A549 treated with ZK216348 at 1 μM for 4 hours (cell line): ENCODE measurements around the gene CST11. TPM values are rescaled to one million over a fixed set of nuclear protein-coding genes. Genes with fewer than 3 reads are reported as not detected.

Source experiments
- total RNA-seq: library from RNA; stranded (reverse); fragments of 200-300 nt; extraction: Qiagen RNA extraction; gene quantifications from 5 replicates; pipeline ENCODE4 v1.2.3, GENCODE V29; 2022; ENCODE audit warnings: low read depth

CST11 gene
- not detected in 5 replicates for total RNA-seq

GRCh38 chr20:23452776-23453175 is at the start of gene CST11:
TSS of gene CST11 (minus strand) at chr20:23452876. CDS start at chr20:23452811, 65 bp downstream.

GRCh38 chr20:23490817-23491216 is 38.1 kb upstream of the CST11 start, which contains the start of gene CST8:
TSS of gene CST8 (plus strand) at chr20:23491117. CDS start at chr20:23491668, 551 bp downstream.

GRCh38 chr20:23420943-23421931 is 31.4 kb downstream of the CST11 start, which contains the start of gene NAPB:
TSS of gene NAPB (minus strand) at chr20:23421488. CDS start at chr20:23421402, 86 bp downstream.

Other genes starting within 250 kb of the CST11 start
- gene NXT1, start 102.1 kb downstream of the CST11 start, total RNA-seq: 48.1 to 72.5 TPM (median 69.6 TPM) in 5 replicates
- 9.3 to 15.1 TPM (median 11.6 TPM) in 5 replicates for gene GZF1, start 90.7 kb downstream of the CST11 start, total RNA-seq
- gene NAPB, start 31.4 kb downstream of the CST11 start, total RNA-seq: 2.3 to 4.1 TPM (median 3.9 TPM) in 5 replicates
- not detected in 5 replicates for gene CSTL1, start 13.2 kb downstream of the CST11 start, total RNA-seq
- gene CST8, start 38.2 kb upstream of the CST11 start, total RNA-seq: not detected in 5 replicates
- not detected in 5 replicates for gene CST9L, start 115.6 kb upstream of the CST11 start, total RNA-seq
- not detected in 5 replicates for gene CST9, start 153.0 kb upstream of the CST11 start, total RNA-seq
- 221 to 423 TPM (median 396 TPM) in 5 replicates for gene CST3, start 185.1 kb upstream of the CST11 start, total RNA-seq
- gene CST4, start 236.2 kb upstream of the CST11 start, total RNA-seq: not detected in 5 replicates